ENCODE measurements around the gene EEF1A1.
"Not testable (repeated sequence)": the region's sequence is repeated elsewhere in the genome, so short reads cannot be mapped to it uniquely, and the experiment has no call there.

The EEF1A1 gene

DNA sequence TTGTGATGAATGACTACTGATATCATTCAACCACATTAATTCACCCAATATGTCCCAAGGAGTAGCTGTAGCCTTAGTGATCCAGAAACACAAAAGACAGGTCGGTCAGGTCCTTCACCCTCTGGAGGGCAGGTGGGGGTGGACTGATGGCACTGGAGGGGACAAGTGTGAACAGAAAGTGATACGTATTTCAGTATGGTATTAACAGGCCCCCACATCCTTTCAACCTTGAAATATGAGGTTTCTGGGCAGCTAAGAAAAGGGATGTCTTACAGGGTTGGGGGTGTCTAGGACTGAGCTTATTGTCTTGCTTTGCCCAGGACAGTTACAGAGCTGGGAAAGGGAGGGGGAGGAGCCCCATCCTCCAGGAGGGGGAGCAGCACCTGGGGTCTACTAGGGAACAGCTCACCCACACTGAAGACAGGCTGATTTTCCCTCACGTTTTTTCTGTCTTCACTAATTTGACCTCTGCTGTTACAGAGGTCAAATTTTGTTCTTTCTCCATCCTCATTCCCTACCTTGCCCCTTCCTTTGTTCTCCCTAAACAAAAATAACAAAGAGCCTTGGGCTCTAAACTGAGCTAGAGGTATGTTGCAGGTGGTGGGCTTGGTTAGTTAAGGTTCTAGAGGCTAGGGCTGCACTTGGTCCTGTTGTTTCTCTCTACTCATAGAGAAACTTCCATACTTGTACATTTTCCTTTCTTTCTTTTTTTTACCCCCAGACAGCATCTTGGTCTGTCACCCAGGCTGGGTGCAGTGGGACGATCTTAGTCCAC is 38.0 kb upstream of the EEF1A1 start:
- H3K27me3 ChIP-seq (ENCODE audit: insufficient read depth, low read length), result no peaks in the 10 kb centered on the region
- WGBS, result 63% methylated on average over 4 of the region's 4 CpGs
- no peak overlapping the region for H3K9ac ChIP-seq (ENCODE audit: low read depth, low read length)
- peaks cover 21% of the 10 kb centered on the region for H3K4me1 ChIP-seq (ENCODE audit: insufficient read depth, low read length)
- H3K27ac ChIP-seq (ENCODE audit: low read depth, low read length), result no peak overlapping the region
- no peaks in the 10 kb centered on the region for H3K36me3 ChIP-seq (ENCODE audit: insufficient read depth, low read length)
- H3K9me3 ChIP-seq (ENCODE audit: insufficient read depth, low read depth, low read length), result no peaks in the 10 kb centered on the region
- H3K4me3 ChIP-seq (ENCODE audit: low read length), result no peak overlapping the region

DNA sequence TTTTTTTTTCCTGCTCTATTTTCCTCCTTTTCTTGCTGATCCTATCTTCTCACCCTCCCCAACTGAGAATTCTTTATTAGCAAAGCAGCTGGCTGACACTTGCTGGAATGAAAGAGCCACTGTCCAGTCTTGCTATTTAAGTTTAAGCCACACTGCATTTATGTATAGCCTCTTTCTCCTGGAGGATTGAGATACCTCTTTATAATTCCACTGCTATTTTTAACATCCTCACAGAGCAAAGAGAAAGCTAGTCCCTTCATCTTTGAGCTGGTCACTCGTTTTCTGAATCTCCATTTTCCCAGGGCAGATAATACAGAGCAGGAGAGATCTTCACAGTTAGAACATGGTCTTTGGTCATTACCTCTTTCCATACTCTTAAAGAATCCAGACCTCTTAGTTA is 36.0 kb upstream of the EEF1A1 start:
- H3K27me3 ChIP-seq (ENCODE audit: insufficient read depth, low read length), result no peaks in the 10 kb centered on the region
- 85% methylated on average over 1 of the region's 1 CpG for WGBS

DNA sequence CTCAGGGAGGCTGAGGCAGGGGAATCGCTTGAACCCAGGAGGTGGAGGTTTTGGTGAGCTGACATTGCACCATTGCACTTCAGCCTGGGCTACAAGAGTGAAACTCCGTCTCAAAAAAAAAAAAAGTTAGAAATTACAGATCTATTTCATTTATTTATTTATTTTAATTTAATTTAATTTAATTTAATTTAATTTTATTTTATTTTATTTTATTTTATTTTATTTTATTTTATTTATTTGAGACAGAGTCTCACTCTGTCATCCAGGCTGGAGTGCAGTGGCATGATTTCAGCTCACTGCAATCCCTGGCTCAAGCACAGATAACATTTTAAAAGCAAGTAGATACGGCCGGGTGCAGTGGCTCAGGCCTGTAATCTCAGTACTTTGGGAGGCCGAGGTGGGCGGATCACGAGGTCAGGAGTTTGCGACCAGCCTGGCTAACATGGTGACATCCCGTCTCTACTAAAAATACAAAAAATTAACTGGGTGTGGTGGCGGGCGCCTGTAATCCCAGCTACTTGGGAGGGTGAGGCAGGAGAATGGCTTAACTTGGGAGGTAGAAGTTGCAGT is 34.6 kb upstream of the EEF1A1 start:
- H3K4me3 ChIP-seq (ENCODE audit: low read length); H3K27me3 ChIP-seq (ENCODE audit: insufficient read depth, low read length); H3K9me3 ChIP-seq (ENCODE audit: insufficient read depth, low read depth, low read length); H3K36me3 ChIP-seq (ENCODE audit: insufficient read depth, low read length); H3K9ac ChIP-seq (ENCODE audit: low read depth, low read length); H3K27ac ChIP-seq (ENCODE audit: low read depth, low read length): not testable (repeated sequence)
- peaks cover 17% of the 10 kb centered on the region for H3K4me1 ChIP-seq (ENCODE audit: insufficient read depth, low read length)
- whole genome bisulfite sequencing, result 97% methylated on average over 10 of the region's 11 CpGs

More for the DNA sequence above, 36.0 kb upstream of the EEF1A1 start:
- H3K9ac ChIP-seq (ENCODE audit: low read depth, low read length), result no peak overlapping the region
- H3K9me3 ChIP-seq (ENCODE audit: insufficient read depth, low read depth, low read length), result no peaks in the 10 kb centered on the region
- H3K36me3 ChIP-seq (ENCODE audit: insufficient read depth, low read length), result no peaks in the 10 kb centered on the region
- H3K4me3 ChIP-seq (ENCODE audit: low read length), result no peak overlapping the region
- H3K4me1 ChIP-seq (ENCODE audit: insufficient read depth, low read length), result peaks cover 21% of the 10 kb centered on the region
- H3K27ac ChIP-seq (ENCODE audit: low read depth, low read length), result no peak overlapping the region

DNA sequence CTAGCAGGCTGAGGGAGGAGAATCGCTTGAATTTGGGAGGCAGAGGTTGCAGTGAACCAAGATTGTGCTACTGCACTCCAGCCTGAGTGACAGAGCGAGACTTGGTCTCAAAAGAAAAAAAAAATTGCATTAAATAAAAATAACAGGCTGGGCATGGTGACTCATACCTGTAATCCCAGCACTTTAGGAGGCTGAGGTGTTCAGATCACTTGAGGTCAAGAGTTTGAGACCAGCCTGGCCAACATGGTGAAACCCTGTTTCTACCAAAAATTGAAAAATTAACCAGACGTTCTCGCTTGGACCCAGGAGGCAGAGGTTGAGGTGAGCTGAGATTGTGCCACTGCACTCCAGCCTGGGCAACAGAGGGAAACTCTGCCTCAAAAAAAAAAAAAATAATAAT is 30.3 kb upstream of the EEF1A1 start:
- H3K4me1 ChIP-seq (ENCODE audit: insufficient read depth, low read length); H3K9me3 ChIP-seq (ENCODE audit: insufficient read depth, low read depth, low read length): not testable (repeated sequence)
- WGBS, result 94% methylated on average over 4 of the region's 4 CpGs

DNA sequence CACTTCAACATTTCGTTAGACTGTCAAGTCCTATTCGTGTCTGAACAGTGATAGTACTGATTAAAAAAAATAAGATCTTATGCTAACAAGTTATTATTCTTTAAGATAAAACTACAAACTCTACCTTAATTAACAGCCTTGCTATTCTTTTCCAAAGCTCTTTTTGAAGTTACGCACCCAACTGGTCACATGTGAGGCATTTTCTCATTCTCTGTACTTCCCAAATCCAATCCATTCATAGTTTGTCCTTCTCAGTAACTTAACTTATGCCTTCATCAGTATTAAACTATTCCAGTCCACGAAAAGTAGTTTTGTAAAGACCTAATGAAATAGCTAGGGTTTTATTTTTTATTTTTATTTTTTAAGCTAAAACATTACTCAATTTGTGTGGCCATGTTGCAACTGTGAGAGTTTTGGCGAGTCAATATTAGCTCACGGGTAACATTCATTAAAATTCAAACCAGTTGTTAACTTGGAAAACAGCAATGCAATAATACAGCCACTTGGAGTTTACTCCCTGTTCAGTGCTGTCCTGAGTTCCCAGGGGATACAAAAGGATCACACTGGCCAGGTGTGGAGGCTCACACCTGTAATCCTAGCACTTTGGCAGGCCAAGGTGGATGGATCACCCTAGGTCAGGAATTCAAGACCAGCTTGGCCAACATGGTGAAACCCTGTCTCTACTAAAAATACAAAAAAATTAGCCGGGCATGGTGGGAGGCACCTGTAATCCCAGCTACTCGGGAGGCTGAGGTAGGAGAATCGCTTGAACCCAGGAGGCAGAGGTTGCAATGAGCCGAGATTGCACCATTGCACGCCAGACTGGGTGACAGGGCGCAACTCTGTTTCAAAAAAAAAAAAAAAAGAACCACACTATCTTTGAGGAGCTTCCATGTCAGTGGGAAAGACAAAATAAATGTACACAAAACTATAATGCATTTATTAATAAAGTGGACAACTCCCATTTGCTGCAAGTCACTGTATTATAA is 27.9 kb upstream of the EEF1A1 start:
- Histone ChIP-seq H3K36me3 (ENCODE audit: insufficient read depth, low read length) (no peaks in the 10 kb centered on the region), H3K9ac (ENCODE audit: low read depth, low read length) (no peak overlapping the region), H3K9me3 (ENCODE audit: insufficient read depth, low read depth, low read length) (no peaks in the 10 kb centered on the region), H3K4me3 (ENCODE audit: low read length) (no peak overlapping the region), H3K27ac (ENCODE audit: low read depth, low read length) (no peak overlapping the region), H3K27me3 (ENCODE audit: insufficient read depth, low read length) (no peaks in the 10 kb centered on the region), H3K4me1 (ENCODE audit: insufficient read depth, low read length) (no peaks in the 10 kb centered on the region)
- 94% methylated on average over 10 of the region's 12 CpGs for WGBS

More for the DNA sequence above, 30.3 kb upstream of the EEF1A1 start:
- not testable (repeated sequence) for H3K36me3 ChIP-seq (ENCODE audit: insufficient read depth, low read length); H3K27me3 ChIP-seq (ENCODE audit: insufficient read depth, low read length); H3K9ac ChIP-seq (ENCODE audit: low read depth, low read length); H3K4me3 ChIP-seq (ENCODE audit: low read length); H3K27ac ChIP-seq (ENCODE audit: low read depth, low read length)

DNA sequence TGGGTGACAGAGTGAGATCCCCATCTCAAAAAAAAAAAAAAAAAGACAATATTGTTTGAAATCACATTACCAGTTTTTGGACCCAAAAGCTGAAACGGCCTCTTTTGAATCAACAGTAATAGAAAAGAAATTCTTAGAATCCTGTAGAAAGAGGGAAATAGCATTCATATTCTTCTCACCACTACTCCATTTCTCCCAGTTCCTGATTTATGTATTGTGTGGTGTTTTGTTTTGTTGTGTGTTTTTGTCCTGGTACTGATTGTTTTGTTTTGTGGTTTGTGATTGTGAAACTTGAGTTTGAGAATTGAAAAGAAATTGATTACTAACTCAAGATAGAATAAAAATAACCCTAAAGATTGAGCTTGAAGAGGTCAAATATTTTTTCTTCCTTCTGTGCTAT is 26.2 kb upstream of the EEF1A1 start:
- no peaks in the 10 kb centered on the region for H3K36me3 ChIP-seq (ENCODE audit: insufficient read depth, low read length)
- H3K9me3 ChIP-seq (ENCODE audit: insufficient read depth, low read depth, low read length), result no peaks in the 10 kb centered on the region
- no peak overlapping the region for H3K27ac ChIP-seq (ENCODE audit: low read depth, low read length)
- no peaks in the 10 kb centered on the region for H3K27me3 ChIP-seq (ENCODE audit: insufficient read depth, low read length)
- H3K9ac ChIP-seq (ENCODE audit: low read depth, low read length), result no peak overlapping the region
- H3K4me1 ChIP-seq (ENCODE audit: insufficient read depth, low read length), result no peaks in the 10 kb centered on the region
- no peak overlapping the region for H3K4me3 ChIP-seq (ENCODE audit: low read length)
- WGBS, result no CpG with 5 or more reads among the region's 1 CpG

DNA sequence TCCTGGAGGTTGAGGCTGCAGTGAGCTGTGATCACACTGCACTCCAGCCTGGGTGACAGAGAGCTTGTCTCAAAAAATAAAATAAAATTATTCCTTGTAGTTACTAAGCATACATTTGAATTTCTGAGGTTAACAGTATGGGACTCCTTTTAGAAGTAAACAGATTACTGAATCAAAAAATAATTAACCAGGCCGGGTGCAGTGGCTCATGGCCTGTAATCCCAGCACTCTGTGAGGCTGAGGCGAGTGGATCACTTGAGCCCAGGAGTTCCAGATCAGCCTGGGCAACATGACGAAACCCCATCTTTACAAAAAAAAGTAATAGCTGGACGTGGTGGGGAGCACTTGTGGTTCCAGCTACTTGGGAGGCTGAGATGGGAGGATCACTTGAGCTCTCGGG is 22.1 kb upstream of the EEF1A1 start:
- H3K27ac ChIP-seq (ENCODE audit: low read depth, low read length), result no peak overlapping the region
- H3K27me3 ChIP-seq (ENCODE audit: insufficient read depth, low read length), result no peaks in the 10 kb centered on the region
- WGBS, result 97% methylated on average over 5 of the region's 5 CpGs
- H3K9me3 ChIP-seq (ENCODE audit: insufficient read depth, low read depth, low read length), result no peaks in the 10 kb centered on the region
- no peaks in the 10 kb centered on the region for H3K4me1 ChIP-seq (ENCODE audit: insufficient read depth, low read length)
- H3K9ac ChIP-seq (ENCODE audit: low read depth, low read length), result no peak overlapping the region
- no peaks in the 10 kb centered on the region for H3K36me3 ChIP-seq (ENCODE audit: insufficient read depth, low read length)
- no peak overlapping the region for H3K4me3 ChIP-seq (ENCODE audit: low read length)

DNA sequence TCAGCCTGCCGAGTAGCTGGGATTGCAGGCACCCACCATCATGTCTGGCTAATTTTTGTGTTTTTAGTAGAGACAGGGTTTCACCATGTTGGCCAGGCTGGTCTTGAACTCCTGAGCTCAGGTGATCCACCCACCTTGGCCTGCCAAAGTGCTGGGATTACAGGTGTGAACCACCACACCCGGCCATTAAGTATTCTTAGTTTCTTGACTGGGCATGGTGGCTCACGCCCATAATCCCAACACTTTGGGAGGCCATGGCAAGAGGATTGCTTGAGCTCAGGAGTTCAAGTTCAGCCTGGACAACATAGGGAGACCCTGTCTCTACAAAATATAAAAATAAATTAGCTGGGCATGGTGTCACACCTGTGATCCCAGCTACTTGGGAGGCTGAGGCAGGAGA is 21.6 kb upstream of the EEF1A1 start:
- not testable (repeated sequence) for H3K36me3 ChIP-seq (ENCODE audit: insufficient read depth, low read length); H3K27me3 ChIP-seq (ENCODE audit: insufficient read depth, low read length); H3K4me3 ChIP-seq (ENCODE audit: low read length); H3K27ac ChIP-seq (ENCODE audit: low read depth, low read length); H3K9ac ChIP-seq (ENCODE audit: low read depth, low read length); H3K9me3 ChIP-seq (ENCODE audit: insufficient read depth, low read depth, low read length); H3K4me1 ChIP-seq (ENCODE audit: insufficient read depth, low read length)
- 95% methylated on average over 3 of the region's 3 CpGs for WGBS

DNA sequence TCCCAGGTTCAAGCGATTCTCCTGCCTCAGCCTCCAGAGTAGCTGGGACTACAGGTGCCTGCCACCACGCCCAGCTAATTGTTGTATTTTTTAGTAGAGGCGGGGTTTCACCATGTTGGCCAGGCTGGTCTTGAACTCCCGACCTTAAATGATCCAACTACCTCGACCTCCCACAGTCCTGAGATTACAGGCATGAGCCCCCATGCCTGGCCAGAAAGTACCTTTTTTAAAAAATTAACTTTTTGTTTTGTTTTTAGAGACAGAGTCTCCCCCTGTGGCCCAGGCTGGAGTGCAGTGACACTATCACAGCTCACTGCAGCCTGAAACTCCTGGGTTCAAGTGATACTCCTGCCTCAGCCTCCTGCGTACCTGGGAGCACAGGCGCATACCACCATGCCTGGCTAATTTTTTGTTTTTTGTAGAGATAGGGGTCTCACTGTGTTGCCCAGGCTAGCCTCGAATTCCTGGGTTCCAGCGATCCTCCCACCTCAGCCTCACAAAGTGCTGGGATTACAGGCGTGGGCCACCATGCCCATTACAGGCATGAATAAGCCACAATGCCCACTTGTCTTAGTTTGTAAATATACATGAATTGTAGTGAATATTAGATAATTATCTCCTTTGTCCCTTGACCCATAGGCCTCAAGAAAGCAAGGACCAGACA is 17.4 kb upstream of the EEF1A1 start:
- Histone ChIP-seq H3K27me3 (ENCODE audit: insufficient read depth, low read length) (no peaks in the 10 kb centered on the region), H3K4me3 (ENCODE audit: low read length) (no peak overlapping the region), H3K4me1 (ENCODE audit: insufficient read depth, low read length) (no peaks in the 10 kb centered on the region), H3K36me3 (ENCODE audit: insufficient read depth, low read length) (no peaks in the 10 kb centered on the region), H3K9ac (ENCODE audit: low read depth, low read length) (no peak overlapping the region), H3K9me3 (ENCODE audit: insufficient read depth, low read depth, low read length) (no peaks in the 10 kb centered on the region), H3K27ac (ENCODE audit: low read depth, low read length) (no peak overlapping the region)
- WGBS, result 94% methylated on average over 10 of the region's 10 CpGs

DNA sequence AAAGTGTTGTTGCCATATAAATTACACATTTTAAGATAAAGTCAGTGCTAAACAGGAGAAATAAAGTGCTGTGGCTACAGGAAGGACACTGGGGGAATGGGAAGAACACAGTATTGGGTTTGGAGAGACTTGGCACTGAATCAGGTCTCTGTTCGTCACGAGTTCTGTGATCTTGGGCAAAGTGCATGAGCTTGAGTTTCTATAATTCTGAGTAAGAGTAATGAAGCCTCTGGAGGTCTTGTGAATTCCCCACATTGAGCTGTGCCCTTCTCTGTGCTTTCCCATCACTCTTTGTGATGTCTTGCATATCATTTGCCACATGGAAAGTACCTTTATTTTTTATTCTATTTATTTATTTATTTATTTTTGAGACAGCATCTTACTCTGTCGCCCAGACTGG is 16.8 kb upstream of the EEF1A1 start:
- Histone ChIP-seq H3K4me3 (ENCODE audit: low read length) (no peak overlapping the region), H3K9ac (ENCODE audit: low read depth, low read length) (no peak overlapping the region), H3K4me1 (ENCODE audit: insufficient read depth, low read length) (no peaks in the 10 kb centered on the region), H3K9me3 (ENCODE audit: insufficient read depth, low read depth, low read length) (no peaks in the 10 kb centered on the region), H3K27me3 (ENCODE audit: insufficient read depth, low read length) (no peaks in the 10 kb centered on the region), H3K27ac (ENCODE audit: low read depth, low read length) (no peak overlapping the region), H3K36me3 (ENCODE audit: insufficient read depth, low read length) (no peaks in the 10 kb centered on the region)
- WGBS, result 93% methylated on average over 3 of the region's 3 CpGs

DNA sequence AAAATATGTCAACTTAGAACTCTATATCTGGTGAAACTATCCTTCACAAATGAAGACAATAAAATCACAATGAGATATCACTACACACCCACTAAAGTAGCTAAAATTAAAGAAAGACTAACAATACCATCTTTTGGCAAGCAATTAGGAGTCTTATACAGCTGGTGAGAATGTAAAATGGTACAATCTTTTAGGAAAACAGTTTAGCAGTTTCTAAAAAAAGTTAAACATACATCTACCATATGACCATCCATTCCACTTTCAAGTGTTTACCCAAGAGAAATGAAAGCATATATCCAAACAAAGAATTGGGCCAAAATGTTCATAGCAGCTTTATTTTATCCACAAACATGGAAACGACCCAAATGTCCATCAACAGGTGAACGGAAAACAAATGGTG is 13.8 kb upstream of the EEF1A1 start:
- H3K36me3 ChIP-seq (ENCODE audit: insufficient read depth, low read length), result no peaks in the 10 kb centered on the region
- 97% methylated on average over 2 of the region's 2 CpGs for WGBS
- no peak overlapping the region for H3K27ac ChIP-seq (ENCODE audit: low read depth, low read length)
- H3K4me3 ChIP-seq (ENCODE audit: low read length), result no peak overlapping the region
- no peaks in the 10 kb centered on the region for H3K9me3 ChIP-seq (ENCODE audit: insufficient read depth, low read depth, low read length)
- no peak overlapping the region for H3K9ac ChIP-seq (ENCODE audit: low read depth, low read length)
- H3K4me1 ChIP-seq (ENCODE audit: insufficient read depth, low read length), result no peaks in the 10 kb centered on the region
- H3K27me3 ChIP-seq (ENCODE audit: insufficient read depth, low read length), result no peaks in the 10 kb centered on the region
